HepG2 (cell line): ENCODE measurements around the gene TREH. TPM values are rescaled to one million over a fixed set of nuclear protein-coding genes. Genes with fewer than 3 reads are reported as not detected.
A peak's percentile ranks its signal among the peaks of the same experiment; 100 is the strongest.

Experiments used
- GABPB1 ChIP-seq: IDR thresholded peaks from 2 replicates; pipeline ENCODE4 v1.6.1; 2016; ENCODE audit warnings: mild to moderate bottlenecking, missing genetic modification reagents, moderate library complexity, missing compliant biosample characterization
- HDAC6 ChIP-seq: fragments of 200-600 bp; sonication (generic); IDR thresholded peaks from 2 replicates; pipeline ENCODE4 v1.7.0; 2017; ENCODE audit warnings: mild to moderate bottlenecking, antibody characterized with exemption, low read length, low read depth
- KAT8 ChIP-seq: IDR thresholded peaks from 2 replicates; pipeline ENCODE4 v1.6.1; 2016; ENCODE audit warnings: missing genetic modification reagents, missing compliant biosample characterization
- MED1 ChIP-seq: sonication (generic); formaldehyde crosslinking; IDR thresholded peaks from 2 replicates; pipeline ENCODE4 v1.4.0; 2020; ENCODE audit warnings: missing genetic modification reagents
- NFATC3 ChIP-seq: sonication (generic); formaldehyde crosslinking; IDR thresholded peaks from 2 replicates; pipeline ENCODE4 v1.5.1; 2020; ENCODE audit warnings: mild to moderate bottlenecking, missing genetic modification reagents
- RFXANK ChIP-seq: IDR thresholded peaks from 2 replicates; pipeline ENCODE4 v1.6.1; 2016
- ZNF446 ChIP-seq: sonication (generic); formaldehyde crosslinking; IDR thresholded peaks from 2 replicates; pipeline ENCODE4 v1.5.0; 2020; ENCODE audit warnings: mild to moderate bottlenecking, missing genetic modification reagents
- polyA plus RNA-seq, 8 experiments: library from polyadenylated mRNA; depleted of rRNA in 3 of 8; stranded (reverse) in 7 of 8; unstranded in 1 of 8; fragments of >200 nt; fragmentation: Illumina TruSeq in 4 of 8; extraction: Trizol in 4 of 8; gene quantifications; 2 replicates each; pipeline versions ENCODE4 v1.2.1 to v1.2.3, GENCODE V29; 2011 to 2016; ENCODE audit warnings: low read depth in 4 of 8, missing spikeins in 1 of 8, mixed read lengths in 1 of 8; ENCODE audit not compliant: insufficient read depth in 1 of 8
- total RNA-seq, 5 experiments: library from RNA; depleted of rRNA; stranded (reverse); fragments of >200 nt; fragmentation: Illumina TruSeq; extraction: Trizol; gene quantifications; 2 replicates each; pipeline ENCODE4 v1.2.3, GENCODE V29; 2016; ENCODE audit warnings: low read depth in 1 of 5
- TF ChIP-seq, protein P1 (sequence below): sonication (generic); formaldehyde crosslinking; conservative IDR thresholded peaks from 2 replicates; pipeline ENCODE4 v1.4.0; 2020; ENCODE audit warnings: missing genetic modification reagents
- TF ChIP-seq, protein P2 (sequence below): sonication (generic); formaldehyde crosslinking; IDR thresholded peaks from 2 replicates; pipeline ENCODE4 v1.5.0; 2020; ENCODE audit warnings: mild to moderate bottlenecking, missing genetic modification reagents, borderline replicate concordance
- TF ChIP-seq, protein P3 (sequence below): sonication (generic); formaldehyde crosslinking; IDR thresholded peaks from 2 replicates; pipeline ENCODE4 v1.9.0; 2022; ENCODE audit warnings: low read depth, missing genetic modification reagents
- TF ChIP-seq, protein P4 (sequence below): sonication (generic); formaldehyde crosslinking; IDR thresholded peaks from 2 replicates; pipeline ENCODE4 v1.4.0; 2020; ENCODE audit warnings: missing genetic modification reagents

Gene TREH
- total and polyA plus RNA-seq, 2 of the 13 experiments (the other 11 are each of a cell fraction or from before 2014, with no cell fraction given) = 0.53 to 0.86 TPM

DNA sequence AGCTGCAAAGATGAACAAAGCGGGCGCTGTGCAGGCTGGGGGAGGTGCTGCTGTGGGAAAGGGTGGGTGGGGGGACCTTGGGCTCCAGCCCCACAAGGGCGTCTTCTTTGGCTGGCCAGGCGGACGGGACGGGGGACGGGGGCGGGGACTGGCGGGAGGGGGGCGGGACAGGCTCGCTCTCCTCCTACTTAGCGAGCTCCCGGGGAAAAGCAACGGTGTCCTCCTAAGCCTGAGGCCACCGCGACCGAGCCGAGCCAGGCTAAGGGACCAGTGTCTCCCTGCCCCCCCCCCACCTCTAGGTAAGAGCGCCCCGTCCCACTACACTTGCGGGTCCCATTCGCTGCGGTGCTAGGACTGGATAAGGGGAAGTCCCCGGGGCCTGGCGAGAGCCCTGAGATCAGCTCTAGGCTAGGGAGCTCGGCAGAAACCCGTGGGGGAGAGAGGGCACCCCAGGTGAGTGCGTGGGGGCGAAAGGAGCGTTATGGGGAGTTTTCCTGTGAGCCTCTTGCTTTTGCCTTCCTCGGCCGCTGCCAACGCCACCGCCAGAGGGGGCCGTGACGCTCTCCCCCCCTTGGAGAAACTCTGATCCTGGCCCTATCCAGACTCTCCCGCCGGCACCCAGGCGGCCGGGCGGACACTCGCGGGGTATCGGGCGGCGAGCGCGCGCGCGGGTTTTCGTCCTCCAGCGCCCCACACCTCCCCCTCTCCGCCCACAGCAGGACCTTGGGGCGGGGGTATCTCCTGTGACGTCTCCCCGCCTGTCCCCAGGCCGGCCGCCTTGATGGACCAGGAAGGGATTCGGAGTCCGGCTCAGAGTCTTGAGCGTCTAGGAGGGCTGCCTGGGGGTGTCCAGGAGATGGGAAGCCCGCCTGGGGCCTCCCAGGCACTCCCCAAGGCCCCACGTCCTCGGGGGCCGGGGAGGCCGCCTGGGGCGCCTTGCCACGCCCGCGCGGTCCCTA, 71.8 kb downstream of the TREH start, which contains the start of gene PHLDB1 (continued):
- TF ChIP-seq, protein P1, sequence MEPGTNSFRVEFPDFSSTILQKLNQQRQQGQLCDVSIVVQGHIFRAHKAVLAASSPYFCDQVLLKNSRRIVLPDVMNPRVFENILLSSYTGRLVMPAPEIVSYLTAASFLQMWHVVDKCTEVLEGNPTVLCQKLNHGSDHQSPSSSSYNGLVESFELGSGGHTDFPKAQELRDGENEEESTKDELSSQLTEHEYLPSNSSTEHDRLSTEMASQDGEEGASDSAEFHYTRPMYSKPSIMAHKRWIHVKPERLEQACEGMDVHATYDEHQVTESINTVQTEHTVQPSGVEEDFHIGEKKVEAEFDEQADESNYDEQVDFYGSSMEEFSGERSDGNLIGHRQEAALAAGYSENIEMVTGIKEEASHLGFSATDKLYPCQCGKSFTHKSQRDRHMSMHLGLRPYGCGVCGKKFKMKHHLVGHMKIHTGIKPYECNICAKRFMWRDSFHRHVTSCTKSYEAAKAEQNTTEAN (CRISPR knock-in tag) = 0 out of 2 replicates have a peak, but pooled peaks have one; percentile 2
- peak; percentile 45; the same call in 1 of the 2 replicates for TF ChIP-seq GABPB1 (CRISPR knock-in tag)
- no peak for TF ChIP-seq RFXANK (CRISPR knock-in tag)
- TF ChIP-seq HDAC6 = no peak
- TF ChIP-seq NFATC3 = no peak
- TF ChIP-seq KAT8 (CRISPR knock-in tag) = peak; percentile 10; the same call in 1 of the 2 replicates
- TF ChIP-seq MED1 (CRISPR knock-in tag) = peak; percentile 23; the same call in 1 of the 2 replicates
- TF ChIP-seq ZNF446 (CRISPR knock-in tag) = no peak
- TF ChIP-seq, protein P2, sequence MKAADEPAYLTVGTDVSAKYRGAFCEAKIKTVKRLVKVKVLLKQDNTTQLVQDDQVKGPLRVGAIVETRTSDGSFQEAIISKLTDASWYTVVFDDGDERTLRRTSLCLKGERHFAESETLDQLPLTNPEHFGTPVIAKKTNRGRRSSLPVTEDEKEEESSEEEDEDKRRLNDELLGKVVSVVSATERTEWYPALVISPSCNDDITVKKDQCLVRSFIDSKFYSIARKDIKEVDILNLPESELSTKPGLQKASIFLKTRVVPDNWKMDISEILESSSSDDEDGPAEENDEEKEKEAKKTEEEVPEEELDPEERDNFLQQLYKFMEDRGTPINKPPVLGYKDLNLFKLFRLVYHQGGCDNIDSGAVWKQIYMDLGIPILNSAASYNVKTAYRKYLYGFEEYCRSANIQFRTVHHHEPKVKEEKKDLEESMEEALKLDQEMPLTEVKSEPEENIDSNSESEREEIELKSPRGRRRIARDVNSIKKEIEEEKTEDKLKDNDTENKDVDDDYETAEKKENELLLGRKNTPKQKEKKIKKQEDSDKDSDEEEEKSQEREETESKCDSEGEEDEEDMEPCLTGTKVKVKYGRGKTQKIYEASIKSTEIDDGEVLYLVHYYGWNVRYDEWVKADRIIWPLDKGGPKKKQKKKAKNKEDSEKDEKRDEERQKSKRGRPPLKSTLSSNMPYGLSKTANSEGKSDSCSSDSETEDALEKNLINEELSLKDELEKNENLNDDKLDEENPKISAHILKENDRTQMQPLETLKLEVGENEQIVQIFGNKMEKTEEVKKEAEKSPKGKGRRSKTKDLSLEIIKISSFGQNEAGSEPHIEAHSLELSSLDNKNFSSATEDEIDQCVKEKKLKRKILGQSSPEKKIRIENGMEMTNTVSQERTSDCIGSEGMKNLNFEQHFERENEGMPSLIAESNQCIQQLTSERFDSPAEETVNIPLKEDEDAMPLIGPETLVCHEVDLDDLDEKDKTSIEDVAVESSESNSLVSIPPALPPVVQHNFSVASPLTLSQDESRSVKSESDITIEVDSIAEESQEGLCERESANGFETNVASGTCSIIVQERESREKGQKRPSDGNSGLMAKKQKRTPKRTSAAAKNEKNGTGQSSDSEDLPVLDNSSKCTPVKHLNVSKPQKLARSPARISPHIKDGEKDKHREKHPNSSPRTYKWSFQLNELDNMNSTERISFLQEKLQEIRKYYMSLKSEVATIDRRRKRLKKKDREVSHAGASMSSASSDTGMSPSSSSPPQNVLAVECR (CRISPR knock-in tag) = peak; percentile 22; the same call in 1 of the 2 replicates
- TF ChIP-seq, protein P3, sequence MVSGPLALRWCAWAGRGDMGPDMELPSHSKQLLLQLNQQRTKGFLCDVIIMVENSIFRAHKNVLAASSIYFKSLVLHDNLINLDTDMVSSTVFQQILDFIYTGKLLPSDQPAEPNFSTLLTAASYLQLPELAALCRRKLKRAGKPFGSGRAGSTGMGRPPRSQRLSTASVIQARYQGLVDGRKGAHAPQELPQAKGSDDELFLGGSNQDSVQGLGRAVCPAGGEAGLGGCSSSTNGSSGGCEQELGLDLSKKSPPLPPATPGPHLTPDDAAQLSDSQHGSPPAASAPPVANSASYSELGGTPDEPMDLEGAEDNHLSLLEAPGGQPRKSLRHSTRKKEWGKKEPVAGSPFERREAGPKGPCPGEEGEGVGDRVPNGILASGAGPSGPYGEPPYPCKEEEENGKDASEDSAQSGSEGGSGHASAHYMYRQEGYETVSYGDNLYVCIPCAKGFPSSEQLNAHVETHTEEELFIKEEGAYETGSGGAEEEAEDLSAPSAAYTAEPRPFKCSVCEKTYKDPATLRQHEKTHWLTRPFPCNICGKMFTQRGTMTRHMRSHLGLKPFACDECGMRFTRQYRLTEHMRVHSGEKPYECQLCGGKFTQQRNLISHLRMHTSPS (CRISPR knock-in tag) = no peak
- TF ChIP-seq, protein P4, sequence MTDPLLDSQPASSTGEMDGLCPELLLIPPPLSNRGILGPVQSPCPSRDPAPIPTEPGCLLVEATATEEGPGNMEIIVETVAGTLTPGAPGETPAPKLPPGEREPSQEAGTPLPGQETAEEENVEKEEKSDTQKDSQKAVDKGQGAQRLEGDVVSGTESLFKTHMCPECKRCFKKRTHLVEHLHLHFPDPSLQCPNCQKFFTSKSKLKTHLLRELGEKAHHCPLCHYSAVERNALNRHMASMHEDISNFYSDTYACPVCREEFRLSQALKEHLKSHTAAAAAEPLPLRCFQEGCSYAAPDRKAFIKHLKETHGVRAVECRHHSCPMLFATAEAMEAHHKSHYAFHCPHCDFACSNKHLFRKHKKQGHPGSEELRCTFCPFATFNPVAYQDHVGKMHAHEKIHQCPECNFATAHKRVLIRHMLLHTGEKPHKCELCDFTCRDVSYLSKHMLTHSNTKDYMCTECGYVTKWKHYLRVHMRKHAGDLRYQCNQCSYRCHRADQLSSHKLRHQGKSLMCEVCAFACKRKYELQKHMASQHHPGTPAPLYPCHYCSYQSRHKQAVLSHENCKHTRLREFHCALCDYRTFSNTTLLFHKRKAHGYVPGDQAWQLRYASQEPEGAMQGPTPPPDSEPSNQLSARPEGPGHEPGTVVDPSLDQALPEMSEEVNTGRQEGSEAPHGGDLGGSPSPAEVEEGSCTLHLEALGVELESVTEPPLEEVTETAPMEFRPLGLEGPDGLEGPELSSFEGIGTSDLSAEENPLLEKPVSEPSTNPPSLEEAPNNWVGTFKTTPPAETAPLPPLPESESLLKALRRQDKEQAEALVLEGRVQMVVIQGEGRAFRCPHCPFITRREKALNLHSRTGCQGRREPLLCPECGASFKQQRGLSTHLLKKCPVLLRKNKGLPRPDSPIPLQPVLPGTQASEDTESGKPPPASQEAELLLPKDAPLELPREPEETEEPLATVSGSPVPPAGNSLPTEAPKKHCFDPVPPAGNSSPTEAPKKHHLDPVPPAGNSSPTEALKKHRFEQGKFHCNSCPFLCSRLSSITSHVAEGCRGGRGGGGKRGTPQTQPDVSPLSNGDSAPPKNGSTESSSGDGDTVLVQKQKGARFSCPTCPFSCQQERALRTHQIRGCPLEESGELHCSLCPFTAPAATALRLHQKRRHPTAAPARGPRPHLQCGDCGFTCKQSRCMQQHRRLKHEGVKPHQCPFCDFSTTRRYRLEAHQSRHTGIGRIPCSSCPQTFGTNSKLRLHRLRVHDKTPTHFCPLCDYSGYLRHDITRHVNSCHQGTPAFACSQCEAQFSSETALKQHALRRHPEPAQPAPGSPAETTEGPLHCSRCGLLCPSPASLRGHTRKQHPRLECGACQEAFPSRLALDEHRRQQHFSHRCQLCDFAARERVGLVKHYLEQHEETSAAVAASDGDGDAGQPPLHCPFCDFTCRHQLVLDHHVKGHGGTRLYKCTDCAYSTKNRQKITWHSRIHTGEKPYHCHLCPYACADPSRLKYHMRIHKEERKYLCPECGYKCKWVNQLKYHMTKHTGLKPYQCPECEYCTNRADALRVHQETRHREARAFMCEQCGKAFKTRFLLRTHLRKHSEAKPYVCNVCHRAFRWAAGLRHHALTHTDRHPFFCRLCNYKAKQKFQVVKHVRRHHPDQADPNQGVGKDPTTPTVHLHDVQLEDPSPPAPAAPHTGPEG = peak; percentile 69; the same call in 1 of the 2 replicates
